Nephron progenitor cell (in vitro differentiated cells): Measurements from ENCODE around the gene RAD51B.
A peak's percentile ranks its signal among the peaks of the same experiment; 100 is the strongest.

Experiments
- DNase-seq: peaks from one replicate; pipeline ENCODE4 v3.0.0; 2021
- H3K27ac Mint-ChIP-seq: 2 replicates; pipeline ENCODE4 v1.8.0; 2021; ENCODE audit warnings: mild to moderate bottlenecking, moderate library complexity, mixed read lengths
- H3K27me3 Mint-ChIP-seq: 2 replicates; pipeline ENCODE4 v1.8.0; 2021; ENCODE audit warnings: mild to moderate bottlenecking, low read depth, mixed read lengths; ENCODE audit not compliant: poor library complexity
- H3K36me3 Mint-ChIP-seq: 2 replicates; pipeline ENCODE4 v1.8.0; 2021; ENCODE audit warnings: low read depth, mixed read lengths
- H3K4me1 Mint-ChIP-seq: 2 replicates; pipeline ENCODE4 v1.8.0; 2021; ENCODE audit warnings: mixed read lengths
- H3K4me3 Mint-ChIP-seq: 2 replicates; pipeline ENCODE4 v1.8.0; 2021; ENCODE audit warnings: mild to moderate bottlenecking, moderate library complexity, mixed read lengths
- H3K9me3 Mint-ChIP-seq: 2 replicates; pipeline ENCODE4 v1.8.0; 2021; ENCODE audit warnings: mild to moderate bottlenecking, moderate library complexity, mixed read lengths
- TF ChIP-seq, protein P1 (sequence below): fragments of 200-600 bp; sonication (generic); IDR thresholded peaks from 2 replicates; pipeline ENCODE4 v1.5.0; 2021; ENCODE audit warnings: antibody characterized with exemption

RAD51B gene

DNA sequence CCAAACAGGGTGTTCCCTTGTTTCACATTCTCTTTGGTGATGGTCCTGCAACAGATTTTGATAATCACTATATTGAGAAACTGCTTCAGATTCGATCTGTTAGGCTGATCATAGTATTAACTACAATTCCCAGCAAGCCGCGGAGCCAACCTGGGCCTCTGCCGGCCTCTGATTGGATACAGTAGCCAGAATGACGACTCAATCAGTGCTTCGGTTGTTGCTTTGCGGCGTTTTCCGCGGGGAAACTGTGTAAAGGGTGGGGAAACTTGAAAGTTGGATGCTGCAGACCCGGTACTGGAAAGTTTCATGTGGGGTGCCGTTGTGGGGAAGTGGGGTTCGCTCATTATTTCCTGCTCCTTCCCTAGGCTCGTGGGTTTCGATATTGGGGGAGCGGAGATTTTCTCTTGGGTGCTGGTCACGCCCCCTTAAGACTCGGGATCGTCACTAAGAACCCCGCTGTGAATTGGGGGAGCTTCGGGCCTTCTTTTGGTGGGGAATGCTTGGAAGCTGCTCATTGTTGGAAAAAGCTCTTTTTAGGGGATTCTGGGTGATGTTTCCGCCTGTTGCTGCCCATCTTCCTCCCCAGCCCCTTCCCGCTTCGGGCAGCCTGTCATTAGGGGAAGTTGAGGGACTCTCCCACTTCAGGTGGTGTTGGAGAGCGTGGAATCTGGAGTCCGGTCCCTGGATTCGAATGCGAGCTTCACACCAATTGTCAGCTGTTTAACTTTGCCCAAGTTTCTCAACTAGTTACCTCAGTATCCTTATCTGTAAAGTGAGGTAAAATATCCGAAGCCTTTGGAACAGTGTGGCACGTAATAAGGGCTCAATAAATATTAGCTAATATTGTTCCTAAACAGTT, at the start of gene RAD51B:
TSS of gene RAD51B (plus strand) at position 217 of the 859 bp plus-strand sequence.
- peaks cover 43% of the 10 kb centered on the region for H3K4me1 Mint-ChIP-seq
- DNase-seq = peak; percentile 78
- H3K27ac Mint-ChIP-seq = peak within 1 kb of the TSS; percentile 83
- H3K9me3 Mint-ChIP-seq = no peaks in the 10 kb centered on the region
- no peaks in the 10 kb centered on the region for H3K36me3 Mint-ChIP-seq
- peak within 1 kb of the TSS; percentile 98 for H3K4me3 Mint-ChIP-seq
- TF ChIP-seq, protein P1, sequence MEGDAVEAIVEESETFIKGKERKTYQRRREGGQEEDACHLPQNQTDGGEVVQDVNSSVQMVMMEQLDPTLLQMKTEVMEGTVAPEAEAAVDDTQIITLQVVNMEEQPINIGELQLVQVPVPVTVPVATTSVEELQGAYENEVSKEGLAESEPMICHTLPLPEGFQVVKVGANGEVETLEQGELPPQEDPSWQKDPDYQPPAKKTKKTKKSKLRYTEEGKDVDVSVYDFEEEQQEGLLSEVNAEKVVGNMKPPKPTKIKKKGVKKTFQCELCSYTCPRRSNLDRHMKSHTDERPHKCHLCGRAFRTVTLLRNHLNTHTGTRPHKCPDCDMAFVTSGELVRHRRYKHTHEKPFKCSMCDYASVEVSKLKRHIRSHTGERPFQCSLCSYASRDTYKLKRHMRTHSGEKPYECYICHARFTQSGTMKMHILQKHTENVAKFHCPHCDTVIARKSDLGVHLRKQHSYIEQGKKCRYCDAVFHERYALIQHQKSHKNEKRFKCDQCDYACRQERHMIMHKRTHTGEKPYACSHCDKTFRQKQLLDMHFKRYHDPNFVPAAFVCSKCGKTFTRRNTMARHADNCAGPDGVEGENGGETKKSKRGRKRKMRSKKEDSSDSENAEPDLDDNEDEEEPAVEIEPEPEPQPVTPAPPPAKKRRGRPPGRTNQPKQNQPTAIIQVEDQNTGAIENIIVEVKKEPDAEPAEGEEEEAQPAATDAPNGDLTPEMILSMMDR = no peak
- H3K27me3 Mint-ChIP-seq = peaks cover 4% of the 10 kb centered on the region

DNA sequence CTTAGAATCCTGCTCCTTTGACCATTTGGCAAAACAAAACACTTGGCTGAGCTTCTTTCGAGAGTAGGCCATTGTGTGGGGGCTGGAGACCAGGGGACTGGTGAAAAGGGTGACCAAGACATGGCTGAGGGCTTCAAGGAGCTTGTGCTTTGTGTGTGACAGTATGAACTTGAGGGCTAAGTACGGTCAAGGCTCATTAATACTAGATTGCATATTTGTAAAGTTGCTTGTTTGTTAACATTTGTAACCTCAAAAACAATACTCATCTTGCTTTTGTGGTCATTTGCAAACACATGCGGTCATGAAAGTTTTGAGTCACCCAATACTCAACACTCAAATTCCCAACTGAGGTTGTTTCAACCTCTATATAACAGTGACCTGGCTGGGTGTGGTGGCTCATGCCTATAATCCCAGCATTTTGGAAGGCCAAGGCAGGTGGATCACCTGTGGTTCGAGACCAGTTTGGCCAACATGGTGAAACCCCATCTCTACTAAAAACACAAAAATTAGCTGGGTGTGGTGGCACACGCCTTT, 45.7 kb upstream of the RAD51B start:
- Mint-ChIP-seq H3K9me3 (no peaks in the 10 kb centered on the region), H3K27ac (no peak overlapping the region), H3K27me3 (no peaks in the 10 kb centered on the region), H3K4me3 (no peak overlapping the region), H3K4me1 (no peaks in the 10 kb centered on the region), H3K36me3 (peaks cover 83% of the 10 kb centered on the region)
- no peak for DNase-seq
- TF ChIP-seq, protein P1 = no peak

DNA sequence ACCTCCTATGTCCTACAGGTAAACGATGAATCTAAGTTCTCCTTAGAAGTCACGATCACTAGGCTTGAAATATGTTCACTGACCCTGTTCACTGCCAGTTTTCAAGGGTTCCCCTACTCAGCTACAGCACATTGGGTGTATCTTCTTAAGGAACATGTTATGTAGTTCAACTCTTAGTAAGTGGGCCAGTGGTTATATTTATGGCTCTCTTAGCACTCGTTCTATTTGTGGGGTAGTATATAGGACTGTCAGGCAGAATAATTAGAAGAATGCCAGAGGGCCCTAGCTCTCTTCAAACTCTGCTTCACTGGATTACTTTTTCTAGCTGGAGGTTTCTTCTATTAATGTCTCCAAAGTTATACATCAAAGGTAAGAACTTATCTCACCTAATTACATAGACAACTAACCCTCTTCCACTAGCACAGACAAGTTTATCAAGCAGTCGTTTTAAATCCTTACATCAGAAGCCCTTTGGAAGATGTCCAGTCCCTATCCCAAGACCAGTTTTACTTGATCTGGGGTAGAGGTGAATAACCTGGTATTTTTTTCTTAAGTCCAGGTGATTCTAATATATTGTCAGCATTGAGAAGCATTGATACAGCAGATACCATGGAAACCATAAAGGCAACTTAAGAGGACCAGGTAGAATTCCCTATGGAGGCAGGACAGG, 42.8 kb upstream of the RAD51B start:
- peaks cover 80% of the 10 kb centered on the region for H3K36me3 Mint-ChIP-seq

DNA sequence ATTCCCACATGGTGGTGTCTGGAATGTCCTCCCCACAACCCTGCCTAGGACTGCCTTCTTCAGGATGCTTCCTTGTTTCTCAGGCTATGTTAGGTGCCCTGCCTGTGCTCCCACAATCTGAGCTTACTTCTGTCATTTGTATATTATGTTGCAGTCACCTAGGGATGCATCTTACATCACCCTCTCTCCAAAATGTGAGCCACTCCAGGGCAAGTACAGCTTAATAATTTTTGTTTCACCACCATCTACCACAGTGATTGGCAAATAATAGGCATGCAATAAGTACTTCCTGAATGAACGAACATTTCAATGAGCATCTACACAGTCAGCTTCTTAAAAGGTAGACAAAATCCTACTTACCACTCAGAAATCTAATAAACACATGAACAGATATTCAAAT, 40.8 kb upstream of the RAD51B start:
- DNase-seq = no peak
- Mint-ChIP-seq H3K27ac (no peak overlapping the region), H3K9me3 (no peaks in the 10 kb centered on the region), H3K36me3 (peaks cover 75% of the 10 kb centered on the region), H3K4me1 (no peaks in the 10 kb centered on the region), H3K27me3 (peaks cover 4% of the 10 kb centered on the region), H3K4me3 (no peak overlapping the region)
- TF ChIP-seq, protein P1 = no peak

More for the DNA sequence above, 42.8 kb upstream of the RAD51B start:
- peaks cover 4% of the 10 kb centered on the region for H3K27me3 Mint-ChIP-seq
- H3K27ac Mint-ChIP-seq = no peak overlapping the region
- no peaks in the 10 kb centered on the region for H3K9me3 Mint-ChIP-seq
- no peaks in the 10 kb centered on the region for H3K4me1 Mint-ChIP-seq
- H3K4me3 Mint-ChIP-seq = no peak overlapping the region
- TF ChIP-seq, protein P1 = no peak
- DNase-seq = no peak

DNA sequence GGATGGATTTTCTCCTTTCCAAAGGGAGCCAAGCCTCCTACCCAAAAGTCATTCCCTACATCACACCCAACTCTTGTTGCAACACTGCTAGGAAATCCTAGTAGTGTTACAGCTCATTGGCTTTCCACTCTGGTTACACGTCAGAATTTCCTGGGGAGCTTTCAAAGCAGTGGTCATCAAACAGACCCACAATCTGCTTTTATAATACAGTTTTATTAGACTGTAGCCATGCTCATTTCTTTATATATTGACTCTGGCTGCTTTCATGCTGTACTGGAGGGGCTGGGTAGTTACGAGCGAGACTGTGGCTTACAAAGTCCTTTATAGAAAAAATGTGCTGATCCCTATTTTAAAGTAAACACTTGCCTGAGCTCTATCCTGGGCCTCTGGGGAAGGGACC, 37.5 kb upstream of the RAD51B start:
- Mint-ChIP-seq H3K27me3 (peaks cover 4% of the 10 kb centered on the region), H3K9me3 (no peaks in the 10 kb centered on the region), H3K27ac (no peak overlapping the region), H3K36me3 (peaks cover 81% of the 10 kb centered on the region), H3K4me3 (no peak overlapping the region), H3K4me1 (no peaks in the 10 kb centered on the region)
- TF ChIP-seq, protein P1 = no peak
- no peak for DNase-seq
